ENCODE results near the gene RNASEH1. TPM values are rescaled to one million over a fixed set of nuclear protein-coding genes. Genes with fewer than 3 reads are reported as not detected.
A peak's percentile ranks its signal among the peaks of the same experiment; 100 is the strongest.
"Not testable (repeated sequence)": the region's sequence is repeated elsewhere in the genome, so short reads cannot be mapped to it uniquely, and the experiment has no call there.

RNASEH1 gene
- total RNA-seq, 2 experiments from 2014 or later, result 21.3 to 24.6 TPM

- peak; percentile 98 for DNase-seq
- Mint-ChIP-seq H3K27ac (peak overlapping the region; percentile 84), H3K9me3 (no peaks in the 10 kb centered on the region), H3K27me3 (no peaks in the 10 kb centered on the region), H3K36me3 (ENCODE audit: low read depth) (peaks cover 23% of the 10 kb centered on the region), H3K4me3 (peak overlapping the region; percentile 80), H3K4me1 (peaks cover 41% of the 10 kb centered on the region)
- CTCF ChIA-PET, result interaction anchor here (0.8 to 1.0 kb wide), 2 partner anchors 22 to 95 kb away, joined by 4 to 5 read pairs; no protein-coding TSS in a partner anchor
- POLR2A ChIA-PET, result interaction anchor here (0.8 to 4.2 kb wide), 10 partner anchors 22 to 141 kb away, joined by 3 to 63 read pairs (median 4); partner anchors contain the start of genes EIPR1, RNASEH1 and TRAPPC12
Measured at GRCh38 chr2:3518496-3519254, 39.5 kb downstream of the RNASEH1 start.

- DNase-seq, result no peak
- peak overlapping the region; percentile 80 for H3K4me3 Mint-ChIP-seq
- ChIA-PET POLR2A (interaction anchor here (0.9 to 4.2 kb wide), 6 partner anchors 40 to 140 kb away, joined by 3 to 63 read pairs (median 8); partner anchors contain the start of genes EIPR1, RNASEH1 and TRAPPC12), CTCF (no interaction called here)
- H3K36me3 Mint-ChIP-seq (ENCODE audit: low read depth), result peaks cover 29% of the 10 kb centered on the region
- peaks cover 45% of the 10 kb centered on the region for H3K4me1 Mint-ChIP-seq
- no peaks in the 10 kb centered on the region for H3K9me3 Mint-ChIP-seq
- H3K27ac Mint-ChIP-seq, result peak overlapping the region; percentile 84
- H3K27me3 Mint-ChIP-seq, result no peaks in the 10 kb centered on the region
Measured at GRCh38 chr2:3517948-3518495, 40.1 kb downstream of the RNASEH1 start.

GRCh38 chr2:3516831-3517230, 41.3 kb downstream of the RNASEH1 start:
- Mint-ChIP-seq H3K4me3 (no peak overlapping the region), H3K36me3 (ENCODE audit: low read depth) (peaks cover 41% of the 10 kb centered on the region), H3K27me3 (no peaks in the 10 kb centered on the region), H3K4me1 (peaks cover 45% of the 10 kb centered on the region), H3K9me3 (no peaks in the 10 kb centered on the region), H3K27ac (no peak overlapping the region)
- peak; percentile 9 for DNase-seq
- POLR2A ChIA-PET, result interaction anchor here (0.6 to 4.2 kb wide), 3 partner anchors 40 to 47 kb away, joined by 3 to 63 read pairs (median 4); partner anchors contain the start of gene RNASEH1
- CTCF ChIA-PET, result interaction anchor here (0.7 kb wide), 1 partner anchor 14 kb away, joined by 7 read pairs; no protein-coding TSS in a partner anchor

GRCh38 chr2:3515438-3515837, 42.7 kb downstream of the RNASEH1 start:
- H3K27me3 Mint-ChIP-seq, H3K9me3 Mint-ChIP-seq, H3K4me3 Mint-ChIP-seq, DNase-seq, H3K27ac Mint-ChIP-seq, POLR2A ChIA-PET, CTCF ChIA-PET: not testable (repeated sequence)
- peaks cover 33% of the 10 kb centered on the region for H3K4me1 Mint-ChIP-seq
- peaks cover 55% of the 10 kb centered on the region for H3K36me3 Mint-ChIP-seq (ENCODE audit: low read depth)

GRCh38 chr2:3513026-3513810, 44.9 kb downstream of the RNASEH1 start:
- POLR2A ChIA-PET, result interaction anchor here (2.5 kb wide), 1 partner anchor 45 kb away, joined by 8 read pairs; the partner anchor contains the start of gene RNASEH1
- Mint-ChIP-seq H3K27ac (no peak overlapping the region), H3K36me3 (ENCODE audit: low read depth) (peaks cover 67% of the 10 kb centered on the region), H3K9me3 (peaks cover 8% of the 10 kb centered on the region), H3K4me1 (peaks cover 23% of the 10 kb centered on the region), H3K4me3 (no peak overlapping the region), H3K27me3 (no peaks in the 10 kb centered on the region)
- DNase-seq, result no peak
- CTCF ChIA-PET, result no interaction called here

- Mint-ChIP-seq H3K9me3 (peaks cover 8% of the 10 kb centered on the region), H3K36me3 (ENCODE audit: low read depth) (peaks cover 72% of the 10 kb centered on the region), H3K27ac (no peak overlapping the region), H3K4me1 (peaks cover 14% of the 10 kb centered on the region), H3K4me3 (no peak overlapping the region), H3K27me3 (no peaks in the 10 kb centered on the region)
- POLR2A ChIA-PET, result no interaction called here
- peak; percentile 2 for DNase-seq
- CTCF ChIA-PET, result no interaction called here
Measured at GRCh38 chr2:3512086-3512485, 46.0 kb downstream of the RNASEH1 start.

GRCh38 chr2:3505771-3506170, 52.4 kb downstream of the RNASEH1 start:
- Mint-ChIP-seq H3K4me1 (peaks cover 5% of the 10 kb centered on the region), H3K36me3 (ENCODE audit: low read depth) (peaks cover 60% of the 10 kb centered on the region), H3K9me3 (peaks cover 6% of the 10 kb centered on the region), H3K27ac (no peak overlapping the region), H3K4me3 (no peak overlapping the region), H3K27me3 (no peaks in the 10 kb centered on the region)
- POLR2A ChIA-PET, result no interaction called here
- CTCF ChIA-PET, result no interaction called here
- DNase-seq, result peak; percentile 2

- Mint-ChIP-seq H3K4me3 (no peak overlapping the region), H3K9me3 (peaks cover 6% of the 10 kb centered on the region), H3K36me3 (ENCODE audit: low read depth) (peaks cover 54% of the 10 kb centered on the region), H3K27me3 (no peaks in the 10 kb centered on the region), H3K27ac (no peak overlapping the region), H3K4me1 (peaks cover 5% of the 10 kb centered on the region)
- POLR2A ChIA-PET, result no interaction called here
- CTCF ChIA-PET, result no interaction called here
- no peak for DNase-seq
Measured at GRCh38 chr2:3504741-3505140, 53.4 kb downstream of the RNASEH1 start.

GRCh38 chr2:3503483-3503882, 54.6 kb downstream of the RNASEH1 start:
- CTCF ChIA-PET, result no interaction called here
- peaks cover 6% of the 10 kb centered on the region for H3K9me3 Mint-ChIP-seq

GRCh38 chr2:3503046-3503445, 55.1 kb downstream of the RNASEH1 start:
- DNase-seq, result no peak
- peaks cover 49% of the 10 kb centered on the region for H3K36me3 Mint-ChIP-seq (ENCODE audit: low read depth)
- CTCF ChIA-PET, result no interaction called here
- H3K4me1 Mint-ChIP-seq, result peaks cover 5% of the 10 kb centered on the region
- H3K27ac Mint-ChIP-seq, result no peak overlapping the region
- H3K4me3 Mint-ChIP-seq, result no peak overlapping the region
- POLR2A ChIA-PET, result no interaction called here
- H3K27me3 Mint-ChIP-seq, result no peaks in the 10 kb centered on the region
- H3K9me3 Mint-ChIP-seq, result peaks cover 4% of the 10 kb centered on the region

More at GRCh38 chr2:3503483-3503882, 54.6 kb downstream of the RNASEH1 start:
- Mint-ChIP-seq H3K4me3 (no peak overlapping the region), H3K36me3 (ENCODE audit: low read depth) (peaks cover 49% of the 10 kb centered on the region), H3K27me3 (no peaks in the 10 kb centered on the region), H3K4me1 (peaks cover 5% of the 10 kb centered on the region), H3K27ac (no peak overlapping the region)
- no peak for DNase-seq
- POLR2A ChIA-PET, result no interaction called here

GRCh38 chr2:3500326-3500899, 57.7 kb downstream of the RNASEH1 start:
- H3K27me3 Mint-ChIP-seq, result no peaks in the 10 kb centered on the region
- no peak overlapping the region for H3K27ac Mint-ChIP-seq
- ChIA-PET POLR2A (no interaction called here), CTCF (no interaction called here)
- no peak overlapping the region for H3K4me3 Mint-ChIP-seq
- peaks cover 38% of the 10 kb centered on the region for H3K36me3 Mint-ChIP-seq (ENCODE audit: low read depth)
- peaks cover 5% of the 10 kb centered on the region for H3K4me1 Mint-ChIP-seq
- peaks cover 4% of the 10 kb centered on the region for H3K9me3 Mint-ChIP-seq
- peak; percentile 11 for DNase-seq

- Mint-ChIP-seq H3K27ac (no peak overlapping the region), H3K4me3 (no peak overlapping the region), H3K36me3 (ENCODE audit: low read depth) (peaks cover 25% of the 10 kb centered on the region), H3K4me1 (peaks cover 5% of the 10 kb centered on the region), H3K9me3 (peaks cover 4% of the 10 kb centered on the region), H3K27me3 (no peaks in the 10 kb centered on the region)
- DNase-seq, result no peak
- ChIA-PET POLR2A (interaction anchor here (0.5 kb wide), 1 partner anchor 87 kb away, joined by 3 read pairs; no protein-coding TSS in a partner anchor), CTCF (no interaction called here)
Measured at GRCh38 chr2:3498783-3499394, 59.2 kb downstream of the RNASEH1 start.

Data from activated CD4-positive, alpha-beta memory T cell treated with anti-CD3 and anti-CD28 coated beads, Interleukin-2, amount 10 ng/mL, durations not matched to agents 7 days and 5 days (primary cell).